ENCODE results near the gene TCTN3.
"Not testable (repeated sequence)": the region's sequence is repeated elsewhere in the genome, so short reads cannot be mapped to it uniquely, and the experiment has no call there.

Gene TCTN3

DNA sequence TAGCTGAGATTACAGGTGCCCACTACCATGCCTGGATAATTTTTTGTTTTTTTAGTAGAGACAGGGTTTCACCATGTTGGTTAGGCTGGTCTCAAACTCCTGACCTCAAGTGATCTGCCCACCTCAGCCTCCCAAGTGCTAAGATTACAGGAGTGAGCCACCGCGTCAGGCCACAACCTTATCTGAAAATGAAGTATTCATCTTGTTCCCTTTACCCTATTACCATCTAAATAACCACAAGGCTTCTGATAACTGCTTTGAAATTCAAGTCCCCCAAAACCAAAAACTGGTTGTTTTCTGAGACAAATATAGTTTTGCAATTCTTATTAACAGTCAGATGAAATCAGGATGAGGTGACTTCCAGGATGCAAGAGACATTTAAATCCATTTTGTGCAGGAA is 2.4 kb downstream of the TCTN3 start:
- TF ChIP-seq, protein P1, sequence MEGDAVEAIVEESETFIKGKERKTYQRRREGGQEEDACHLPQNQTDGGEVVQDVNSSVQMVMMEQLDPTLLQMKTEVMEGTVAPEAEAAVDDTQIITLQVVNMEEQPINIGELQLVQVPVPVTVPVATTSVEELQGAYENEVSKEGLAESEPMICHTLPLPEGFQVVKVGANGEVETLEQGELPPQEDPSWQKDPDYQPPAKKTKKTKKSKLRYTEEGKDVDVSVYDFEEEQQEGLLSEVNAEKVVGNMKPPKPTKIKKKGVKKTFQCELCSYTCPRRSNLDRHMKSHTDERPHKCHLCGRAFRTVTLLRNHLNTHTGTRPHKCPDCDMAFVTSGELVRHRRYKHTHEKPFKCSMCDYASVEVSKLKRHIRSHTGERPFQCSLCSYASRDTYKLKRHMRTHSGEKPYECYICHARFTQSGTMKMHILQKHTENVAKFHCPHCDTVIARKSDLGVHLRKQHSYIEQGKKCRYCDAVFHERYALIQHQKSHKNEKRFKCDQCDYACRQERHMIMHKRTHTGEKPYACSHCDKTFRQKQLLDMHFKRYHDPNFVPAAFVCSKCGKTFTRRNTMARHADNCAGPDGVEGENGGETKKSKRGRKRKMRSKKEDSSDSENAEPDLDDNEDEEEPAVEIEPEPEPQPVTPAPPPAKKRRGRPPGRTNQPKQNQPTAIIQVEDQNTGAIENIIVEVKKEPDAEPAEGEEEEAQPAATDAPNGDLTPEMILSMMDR (IDR thresholded peaks at IDR 0.05; ENCODE audit: extremely low read depth, insufficient read depth, missing control alignments) = no peak
- in situ Hi-C loops (cut with MboI; ENCODE audit: low pct_unique_long_range_greater_than_20kb, low sequenced_read_pairs, unreplicated experiment) = no loop called here

DNA sequence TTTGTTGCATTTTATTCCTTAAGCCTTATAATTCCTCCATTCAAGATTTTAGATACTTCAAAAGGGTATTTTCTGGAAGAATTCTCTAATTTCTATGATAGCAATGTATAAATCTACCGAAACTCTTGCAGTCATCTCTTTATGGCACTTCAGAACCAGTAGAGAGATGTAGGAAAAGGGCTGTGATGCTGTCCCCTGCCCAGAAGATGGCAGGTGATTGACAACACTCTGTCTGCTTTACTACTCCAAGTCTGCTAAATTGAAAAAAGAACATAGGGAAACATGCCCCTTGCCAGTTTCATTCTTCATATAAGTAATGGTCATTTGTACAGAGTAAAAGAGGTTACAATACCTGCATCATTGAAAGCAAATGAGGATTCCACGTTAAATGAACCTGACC is 5.1 kb downstream of the TCTN3 start:
- in situ Hi-C loops (cut with MboI; ENCODE audit: low pct_unique_long_range_greater_than_20kb, low sequenced_read_pairs, unreplicated experiment) = no loop called here
- DNase-seq (ENCODE audit: low spot score) = no peak
- TF ChIP-seq, protein P1 (IDR thresholded peaks at IDR 0.05; ENCODE audit: extremely low read depth, insufficient read depth, missing control alignments) = no peak

More for the DNA sequence above, 2.4 kb downstream of the TCTN3 start:
- DNase-seq (ENCODE audit: low spot score) = no peak

- in situ Hi-C loops (cut with MboI; ENCODE audit: low pct_unique_long_range_greater_than_20kb, low sequenced_read_pairs, unreplicated experiment) = no loop called here
- no peak for DNase-seq (ENCODE audit: low spot score)
- TF ChIP-seq, protein P1 (IDR thresholded peaks at IDR 0.05; ENCODE audit: extremely low read depth, insufficient read depth, missing control alignments) = no peak
Measured at GRCh38 chr10:95683966-95684365, 9.8 kb downstream of the TCTN3 start.

DNA sequence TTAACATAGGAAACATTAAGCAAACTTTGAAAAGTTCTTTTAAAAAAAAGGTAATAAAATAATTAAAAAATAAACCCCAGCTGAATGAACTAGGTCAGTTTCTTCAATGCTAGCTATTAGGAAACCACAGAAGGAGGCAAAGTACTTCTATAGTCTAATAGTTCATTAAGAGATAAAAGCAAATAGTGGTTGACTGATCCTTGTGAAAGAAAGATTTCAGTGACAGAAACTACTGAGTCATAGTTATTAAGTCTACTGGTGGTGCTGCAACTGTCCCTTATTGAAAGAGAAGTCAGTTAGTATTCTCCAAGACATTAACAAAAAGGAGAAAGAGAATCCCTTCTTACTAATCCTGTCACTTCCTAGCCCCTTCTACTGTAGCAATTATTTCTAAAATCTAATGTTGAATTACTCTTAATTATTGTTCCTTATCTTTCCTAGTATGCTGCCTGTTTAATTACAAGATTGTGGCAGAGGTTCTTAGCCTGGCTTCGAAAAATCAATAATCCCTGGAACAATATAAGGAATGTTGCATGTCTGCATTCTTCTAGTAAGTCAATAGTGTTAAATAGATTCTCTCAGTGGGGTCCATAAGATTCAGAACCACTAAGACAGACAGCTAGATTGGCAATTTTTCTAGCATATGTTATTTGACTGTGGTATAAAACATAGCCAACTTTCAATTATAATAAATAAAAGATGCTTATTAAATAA is 18.2 kb downstream of the TCTN3 start:
- TF ChIP-seq, protein P1 (IDR thresholded peaks at IDR 0.05; ENCODE audit: extremely low read depth, insufficient read depth, missing control alignments) = no peak
- DNase-seq (ENCODE audit: low spot score) = no peak
- in situ Hi-C loops (cut with MboI; ENCODE audit: low pct_unique_long_range_greater_than_20kb, low sequenced_read_pairs, unreplicated experiment) = no loop called here

- DNase-seq (ENCODE audit: low spot score) = no peak
- TF ChIP-seq, protein P1 (IDR thresholded peaks at IDR 0.05; ENCODE audit: extremely low read depth, insufficient read depth, missing control alignments) = no peak
- in situ Hi-C loops (cut with MboI; ENCODE audit: low pct_unique_long_range_greater_than_20kb, low sequenced_read_pairs, unreplicated experiment) = no loop called here
Measured at GRCh38 chr10:95674643-95675042, 19.1 kb downstream of the TCTN3 start.

- DNase-seq (ENCODE audit: low spot score); in situ Hi-C loops (cut with MboI; ENCODE audit: low pct_unique_long_range_greater_than_20kb, low sequenced_read_pairs, unreplicated experiment): not testable (repeated sequence)
Measured at GRCh38 chr10:95672641-95673040, 21.1 kb downstream of the TCTN3 start.

DNA sequence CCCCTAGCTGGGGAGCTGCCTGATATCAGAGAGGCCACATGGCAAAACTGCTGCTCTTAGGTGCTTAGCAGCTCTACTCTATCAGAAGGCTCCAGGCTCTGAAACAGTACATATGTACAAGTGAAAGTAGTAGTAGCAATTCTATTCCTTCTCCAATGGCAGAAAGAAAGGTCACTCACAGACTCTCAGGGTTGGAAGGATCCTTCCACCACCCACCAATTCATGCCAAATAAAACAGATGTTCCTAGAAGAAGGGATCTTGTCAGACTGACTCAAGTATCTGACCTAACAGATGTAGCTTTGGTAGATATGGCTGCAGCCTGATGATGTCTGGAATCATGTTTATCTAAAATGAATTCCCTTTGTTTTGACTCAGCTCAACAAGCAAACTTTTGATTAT is 29.2 kb downstream of the TCTN3 start:
- no peak for DNase-seq (ENCODE audit: low spot score)
- TF ChIP-seq, protein P1 (IDR thresholded peaks at IDR 0.05; ENCODE audit: extremely low read depth, insufficient read depth, missing control alignments) = no peak
- in situ Hi-C loops (cut with MboI; ENCODE audit: low pct_unique_long_range_greater_than_20kb, low sequenced_read_pairs, unreplicated experiment) = no loop called here
